Epithelial cell of esophagus (primary cell): ENCODE measurements around the gene PRR3.

ENCODE experiments used
- DNase-seq: peaks from one replicate; pipeline ENCODE4 v3.0.0; 2010; ENCODE audit warnings: low read depth
- H3K4me3 ChIP-seq: 2 replicates; pipeline ENCODE4 v1.5.1; 2011; ENCODE audit warnings: mild to moderate bottlenecking, low read length, control low read depth
- CTCF ChIP-seq: IDR thresholded peaks from 2 replicates; pipeline ENCODE4 v1.5.1; 2011; ENCODE audit warnings: low read depth, mild to moderate bottlenecking, low read length, control low read depth, inconsistent platforms; ENCODE audit not compliant: insufficient read depth; ENCODE audit errors: missing control alignments

PRR3 gene

GRCh38 chr6:30533460-30534294, 23.4 kb upstream of the PRR3 start:
- H3K4me3 ChIP-seq: no peak overlapping the region
- no peak for DNase-seq
- no peak for TF ChIP-seq CTCF

- no peak overlapping the region for H3K4me3 ChIP-seq
- no peak for DNase-seq
- TF ChIP-seq CTCF: no peak
Measured at GRCh38 chr6:30537931-30538330, 19.2 kb upstream of the PRR3 start.

- peak; percentile 100 for TF ChIP-seq CTCF
- peak; percentile 89 for DNase-seq
Measured at GRCh38 chr6:30541515-30542403, 15.3 kb upstream of the PRR3 start.

GRCh38 chr6:30542404-30542725, 14.7 kb upstream of the PRR3 start:
- TF ChIP-seq CTCF: no peak
- H3K4me3 ChIP-seq: no peak overlapping the region
- no peak for DNase-seq

More at GRCh38 chr6:30541515-30542403, 15.3 kb upstream of the PRR3 start:
- H3K4me3 ChIP-seq: peak overlapping the region; percentile 26

- DNase-seq: no peak
- no peak for TF ChIP-seq CTCF
Measured at GRCh38 chr6:30542915-30543314, 14.2 kb upstream of the PRR3 start.

GRCh38 chr6:30543821-30544220, 13.3 kb upstream of the PRR3 start:
- no peak for DNase-seq
- no peak for TF ChIP-seq CTCF
- H3K4me3 ChIP-seq: no peak overlapping the region

More at GRCh38 chr6:30542915-30543314, 14.2 kb upstream of the PRR3 start:
- no peak overlapping the region for H3K4me3 ChIP-seq
